C1 segment of cervical spinal cord (tissue), 14 donors: ENCODE data around the gene MED27.
"Not testable (repeated sequence)": the region's sequence is repeated elsewhere in the genome, so short reads cannot be mapped to it uniquely, and the experiment has no call there.

Experiments
- DNase-seq, 14 donors: peaks; one replicate each; lab custom pipeline; 2025; lab: John Stamatoyannopoulos, UW

The MED27 gene

DNA sequence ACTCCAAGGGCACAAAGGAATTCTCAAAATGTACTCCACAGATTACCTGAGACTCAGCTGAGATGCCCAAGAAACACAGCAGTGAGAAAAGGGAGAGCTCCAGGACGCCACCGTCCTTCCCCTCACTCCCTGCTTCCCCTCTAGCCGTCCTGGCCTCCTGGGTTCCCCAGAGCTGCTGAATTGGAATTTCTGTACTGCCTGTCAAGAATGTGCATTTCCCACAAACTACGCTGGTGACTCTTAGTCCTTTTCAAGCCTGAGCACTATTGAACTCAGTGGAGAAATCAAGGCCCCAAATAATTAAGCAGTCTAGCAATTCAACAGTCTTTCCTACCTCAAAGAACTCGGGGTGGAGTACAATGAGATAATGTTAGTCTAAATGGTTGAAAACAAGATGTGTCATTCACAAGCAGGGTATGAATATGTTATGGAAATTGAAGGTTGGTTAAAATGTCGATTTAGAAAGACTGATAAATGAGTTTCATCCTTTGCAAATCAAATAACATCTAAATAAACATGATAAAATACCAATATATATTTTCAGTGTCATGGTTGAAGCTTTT lies 153.2 kb downstream of the MED27 start:
- DNase-seq, result peak in 1 of 14 donors; percentile 42

DNA sequence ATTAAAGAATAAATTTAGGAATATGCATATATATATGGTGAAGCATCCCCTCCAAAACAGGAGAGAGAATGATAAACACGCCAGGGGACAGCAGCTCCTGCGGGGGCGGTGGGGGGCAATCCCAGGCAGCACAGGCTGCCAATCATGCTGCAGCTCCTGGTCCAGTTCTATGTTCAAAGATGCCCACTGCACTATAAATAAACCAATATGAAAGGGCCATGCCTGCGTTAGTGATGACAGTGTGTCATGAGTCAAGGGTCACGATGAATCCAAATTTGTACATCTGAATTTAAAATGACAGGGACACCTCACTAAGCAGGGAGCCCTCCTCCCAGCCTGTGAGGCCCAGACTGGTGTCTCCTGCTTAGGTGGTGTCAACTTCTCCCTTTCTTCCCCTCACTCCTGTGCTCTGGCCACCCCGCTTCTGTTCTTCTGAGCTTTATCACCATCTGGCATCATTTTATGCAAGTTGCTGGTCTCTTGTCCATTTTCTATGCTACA lies 153.9 kb downstream of the MED27 start:
- no peak for DNase-seq

DNA sequence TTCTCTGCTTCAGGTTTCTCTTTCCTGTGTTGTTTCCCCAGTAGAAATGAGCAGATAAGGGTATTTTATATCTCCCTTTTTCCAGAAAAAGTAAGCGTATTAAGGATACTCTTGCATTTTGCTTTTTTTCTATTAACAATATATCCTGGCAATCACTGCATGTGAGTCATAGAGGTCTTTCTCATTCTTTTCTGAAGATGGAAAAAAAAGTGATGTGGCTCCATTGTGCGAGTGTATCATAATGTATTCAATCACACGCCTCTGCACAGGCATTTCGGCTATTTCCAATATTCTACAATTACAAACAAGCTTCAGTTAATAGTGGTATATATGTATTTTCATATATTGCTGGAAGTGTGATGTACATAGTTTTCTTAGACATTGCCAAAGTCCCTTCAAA lies 155.9 kb downstream of the MED27 start:
- no peak for DNase-seq

DNA sequence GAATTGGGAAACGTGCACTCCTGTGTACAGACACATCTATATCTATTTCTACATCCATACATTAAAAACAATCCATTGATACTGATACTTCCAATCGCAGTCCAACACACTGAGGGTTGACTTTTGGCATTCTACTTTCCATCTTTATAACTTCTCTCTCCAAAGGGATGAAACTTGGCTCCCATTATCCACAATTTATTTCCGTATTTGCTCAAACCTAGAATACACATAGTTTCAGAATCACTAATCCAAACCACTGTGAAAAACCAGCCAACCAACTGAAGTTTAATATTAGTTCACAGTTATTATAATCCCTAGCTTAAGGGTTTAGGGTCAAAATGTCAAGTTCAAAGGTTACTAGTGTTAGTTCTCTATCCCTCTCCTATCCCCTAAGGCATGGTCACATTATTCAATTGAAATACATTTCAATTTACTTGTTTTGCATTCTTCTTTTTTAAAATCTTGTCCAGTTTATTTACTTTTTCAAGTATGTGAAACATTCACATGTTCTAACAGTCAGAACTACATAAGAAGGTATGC lies 156.5 kb downstream of the MED27 start:
- DNase-seq, result no peak

DNA sequence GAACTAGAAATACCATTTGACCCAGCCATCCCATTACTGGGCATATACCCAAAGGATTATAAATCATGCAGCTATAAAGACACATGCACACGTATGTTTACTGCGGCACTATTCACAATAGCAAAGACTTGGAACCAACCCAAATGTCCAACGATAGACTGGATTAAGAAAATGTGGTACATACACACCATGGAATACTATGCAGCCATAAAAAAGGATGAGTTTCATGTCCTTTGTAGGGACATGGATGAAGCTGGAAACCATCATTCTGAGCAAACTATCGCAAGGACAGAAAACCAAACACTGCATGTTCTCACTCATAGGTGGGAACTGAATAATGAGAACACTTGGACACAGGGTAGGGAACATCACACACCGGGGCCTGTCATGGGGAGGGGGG lies 158.0 kb downstream of the MED27 start:
- not testable (repeated sequence) for DNase-seq

DNA sequence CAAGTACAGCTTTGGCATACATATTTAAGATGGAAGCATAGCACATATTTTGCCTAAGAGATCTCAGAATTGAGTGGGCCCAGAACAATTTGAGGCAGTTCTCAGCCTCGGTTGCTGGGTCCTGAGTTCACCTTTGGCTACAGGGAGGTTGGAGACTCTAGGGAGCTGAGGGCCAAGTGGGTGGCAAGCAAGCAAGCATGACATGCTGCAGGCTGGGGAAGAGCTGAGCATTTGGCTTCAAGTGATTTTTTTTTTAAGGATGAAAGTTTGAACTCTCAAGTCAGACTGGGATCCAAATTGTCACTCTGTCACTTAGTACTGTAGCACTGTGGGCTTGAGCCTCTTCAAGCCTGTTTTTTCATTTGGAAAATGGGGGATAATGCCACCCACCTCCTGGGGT lies 160.5 kb downstream of the MED27 start:
- no peak for DNase-seq

DNA sequence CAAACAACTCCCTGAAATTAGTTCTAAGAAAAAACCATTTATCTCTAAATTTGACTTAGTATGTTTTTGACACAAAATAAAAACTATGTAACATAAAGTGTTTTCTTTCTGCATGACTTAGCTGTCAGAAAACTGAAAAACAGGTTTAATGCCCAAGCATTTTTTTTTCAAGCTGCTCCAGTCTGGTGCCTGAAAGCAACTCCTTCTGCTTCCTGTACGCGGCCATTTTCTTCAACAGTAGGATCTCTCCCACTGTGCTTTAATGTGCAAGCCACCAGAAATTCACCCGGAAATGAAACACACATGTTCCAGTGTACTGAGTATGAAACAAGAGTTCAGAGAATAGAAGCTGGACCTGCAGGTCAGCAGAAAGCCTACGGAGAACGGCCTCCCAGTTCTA lies 161.2 kb downstream of the MED27 start:
- no peak for DNase-seq

DNA sequence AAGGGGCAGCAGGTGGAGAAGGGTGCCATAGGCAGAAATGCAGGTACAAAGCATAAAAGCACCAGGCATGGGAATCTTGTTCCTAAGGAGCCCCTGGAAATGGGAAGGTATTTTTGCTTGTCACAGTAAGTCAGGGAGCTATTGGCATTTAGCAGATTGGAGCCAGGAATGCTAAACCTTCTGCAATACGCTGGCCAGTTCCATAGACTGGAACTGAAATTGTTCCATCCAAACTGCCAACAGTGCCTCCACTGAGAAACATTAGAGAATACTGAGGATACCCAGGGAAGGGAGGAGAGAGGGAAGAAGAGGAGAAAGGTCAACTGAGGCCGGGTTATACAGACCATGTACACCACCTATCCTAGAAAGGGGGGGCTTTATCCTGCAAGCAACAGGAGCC lies 162.7 kb downstream of the MED27 start:
- DNase-seq, result no peak

DNA sequence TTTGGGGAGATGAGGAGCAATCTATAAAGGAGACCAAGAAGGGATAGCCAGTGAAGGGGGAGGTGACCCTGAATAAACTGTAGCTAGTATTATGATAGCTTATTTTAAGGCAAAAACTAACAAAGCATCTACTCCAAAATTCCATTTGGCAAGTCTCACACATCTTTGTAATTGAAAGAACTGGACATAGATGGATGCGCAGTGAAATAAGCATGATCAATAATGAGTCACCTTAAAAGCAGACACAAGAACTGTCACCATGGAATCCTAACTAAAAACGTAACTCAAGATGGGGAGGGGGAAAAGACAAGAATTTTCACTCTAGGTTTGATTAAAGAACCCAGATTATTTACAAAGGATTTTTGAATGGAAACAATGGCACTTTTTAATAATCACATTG lies 164.5 kb downstream of the MED27 start:
- DNase-seq, result no peak

DNA sequence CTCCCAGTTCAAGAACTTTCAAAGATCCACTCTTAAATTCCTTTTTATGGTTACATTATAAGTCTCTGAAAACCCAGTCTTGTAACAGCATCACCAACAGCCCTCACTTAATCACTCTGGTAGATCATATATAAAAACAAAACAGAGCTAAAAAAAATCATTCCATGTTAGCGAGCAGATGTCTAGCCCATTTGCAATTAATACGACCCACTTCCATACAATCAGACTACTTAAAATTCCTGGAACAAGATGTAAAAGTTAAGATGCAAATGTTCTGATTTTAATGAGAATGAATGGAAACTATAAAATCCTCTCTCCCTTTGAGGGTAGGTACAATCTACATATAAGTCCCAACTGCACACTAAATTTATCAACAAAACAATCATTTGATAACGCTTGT lies 167.0 kb downstream of the MED27 start:
- DNase-seq, result no peak

DNA sequence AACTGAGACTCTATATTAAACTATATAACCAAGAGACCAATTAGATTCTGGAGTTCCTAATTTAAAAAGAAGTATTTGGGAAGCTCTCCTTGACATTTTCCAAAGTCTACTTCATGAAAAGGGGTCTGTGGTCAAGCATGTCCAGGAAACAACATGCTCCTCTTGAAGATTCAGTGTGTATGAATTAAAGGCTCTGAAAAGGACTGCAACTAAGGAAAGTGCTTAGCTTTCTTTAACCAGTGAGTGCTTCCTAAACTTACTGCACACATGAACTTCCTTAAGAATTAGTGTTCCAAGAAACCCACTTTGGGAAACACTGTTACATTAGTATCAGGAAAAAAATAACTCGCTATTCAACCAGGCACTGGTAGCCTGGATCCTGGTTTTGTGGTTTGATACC lies 167.6 kb downstream of the MED27 start:
- no peak for DNase-seq

DNA sequence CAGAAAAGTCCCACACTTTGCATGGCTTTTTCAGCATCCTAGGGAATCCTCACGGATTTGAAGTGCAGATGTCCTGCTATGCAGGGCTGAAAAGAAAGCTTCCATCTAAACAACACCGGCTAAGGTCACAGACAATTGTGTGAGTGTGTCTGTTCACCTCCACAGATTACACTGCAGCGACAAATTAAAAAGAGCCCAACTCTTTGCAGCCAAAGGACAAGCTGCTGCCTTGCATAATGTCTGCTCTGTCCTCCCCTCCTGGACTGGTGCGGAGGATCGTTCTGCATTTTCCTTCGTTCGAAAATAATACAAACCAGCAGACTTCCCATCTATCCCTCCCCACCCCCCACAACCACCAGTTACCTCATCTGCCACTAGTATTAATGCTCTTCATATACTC lies 169.1 kb downstream of the MED27 start:
- DNase-seq, result no peak

DNA sequence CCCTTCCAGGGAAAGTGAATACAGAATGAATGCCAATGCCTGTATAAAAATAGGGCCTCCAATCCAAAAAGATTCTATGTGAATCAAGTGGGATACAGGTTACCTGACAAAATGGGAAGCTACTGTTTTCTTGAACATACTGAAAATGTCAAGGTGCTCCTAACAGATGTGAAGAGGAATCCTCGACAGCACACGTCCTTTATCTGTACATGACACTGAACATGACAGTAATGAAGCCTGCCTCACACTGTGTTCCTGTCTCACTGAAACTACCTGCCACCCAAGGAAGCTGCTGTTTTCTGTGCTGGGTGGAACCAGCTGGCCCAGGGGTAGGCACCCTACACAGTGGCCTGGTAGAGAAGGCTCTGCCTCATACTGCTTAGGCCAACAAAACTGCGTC lies 174.5 kb downstream of the MED27 start:
- no peak for DNase-seq

DNA sequence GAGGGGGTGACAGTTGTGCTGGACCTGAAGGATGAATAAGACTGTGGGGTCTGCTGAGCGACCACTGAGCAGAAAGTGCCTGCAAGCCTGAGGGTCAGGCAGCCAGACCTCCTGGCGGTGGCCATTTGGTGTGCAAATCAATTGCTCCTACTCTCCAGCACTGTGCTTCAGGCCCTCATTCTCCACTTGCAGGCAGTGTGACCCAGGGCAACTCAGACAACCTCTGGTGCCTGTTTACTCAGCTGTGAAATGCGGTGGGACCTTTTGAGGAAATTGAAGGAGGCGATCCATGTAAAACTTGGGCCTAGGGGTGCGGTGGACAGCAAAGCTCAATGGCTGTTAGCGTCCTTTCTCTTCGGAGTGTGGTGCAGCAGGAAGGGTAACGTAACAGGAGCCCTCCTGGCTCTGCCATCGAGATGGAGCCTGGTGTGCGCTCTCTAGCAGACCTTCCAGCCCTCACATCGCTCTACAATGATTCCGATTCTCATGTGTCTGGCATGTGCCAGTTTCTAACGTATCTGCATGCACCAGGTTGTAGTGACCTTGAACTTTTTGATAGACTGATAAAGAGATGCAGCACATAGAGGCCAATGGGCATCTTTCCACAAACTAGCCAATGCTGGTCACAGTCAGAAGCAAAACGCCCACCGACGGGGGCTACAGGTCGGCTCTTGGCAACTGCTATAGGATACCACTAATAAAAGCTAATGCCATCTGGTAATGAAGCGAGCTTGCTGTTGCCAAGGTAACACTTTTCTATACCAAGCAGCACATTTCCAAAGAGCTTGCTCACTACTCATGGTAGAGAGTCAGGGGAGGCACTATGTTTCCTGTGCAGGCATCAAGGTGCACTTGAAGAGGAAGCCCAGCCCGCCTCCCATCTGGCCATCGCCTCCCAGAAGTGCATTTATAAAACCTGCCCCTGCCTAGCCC lies 180.1 kb downstream of the MED27 start:
- DNase-seq, result no peak

DNA sequence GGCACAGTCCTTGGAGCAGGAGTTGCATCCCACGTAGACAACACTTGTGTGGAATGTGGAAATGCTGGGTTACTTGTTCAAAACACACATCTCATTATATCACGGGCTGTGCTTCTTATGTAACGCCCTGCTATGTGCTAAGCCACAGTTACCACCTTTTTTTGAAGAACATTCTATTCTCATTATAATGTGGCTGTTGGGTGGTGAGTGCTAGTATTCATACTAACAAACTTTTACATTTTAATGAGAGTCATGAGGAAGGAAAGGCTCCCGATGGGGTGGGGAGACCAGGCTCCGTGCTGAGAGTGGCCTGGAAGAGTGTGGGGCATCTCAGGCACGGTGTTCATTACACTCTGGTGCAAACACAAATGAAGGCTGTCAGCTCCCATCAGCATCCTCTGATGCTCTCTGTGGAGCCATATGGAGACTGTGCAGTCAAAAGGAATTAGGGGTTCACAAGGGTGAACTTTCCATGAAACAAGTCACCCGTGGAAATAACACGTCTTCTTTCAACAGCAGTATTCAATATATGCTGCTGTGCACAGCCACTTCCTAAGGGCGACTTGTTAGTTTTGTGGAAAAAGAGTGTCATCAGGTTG lies 186.7 kb downstream of the MED27 start:
- no peak for DNase-seq

DNA sequence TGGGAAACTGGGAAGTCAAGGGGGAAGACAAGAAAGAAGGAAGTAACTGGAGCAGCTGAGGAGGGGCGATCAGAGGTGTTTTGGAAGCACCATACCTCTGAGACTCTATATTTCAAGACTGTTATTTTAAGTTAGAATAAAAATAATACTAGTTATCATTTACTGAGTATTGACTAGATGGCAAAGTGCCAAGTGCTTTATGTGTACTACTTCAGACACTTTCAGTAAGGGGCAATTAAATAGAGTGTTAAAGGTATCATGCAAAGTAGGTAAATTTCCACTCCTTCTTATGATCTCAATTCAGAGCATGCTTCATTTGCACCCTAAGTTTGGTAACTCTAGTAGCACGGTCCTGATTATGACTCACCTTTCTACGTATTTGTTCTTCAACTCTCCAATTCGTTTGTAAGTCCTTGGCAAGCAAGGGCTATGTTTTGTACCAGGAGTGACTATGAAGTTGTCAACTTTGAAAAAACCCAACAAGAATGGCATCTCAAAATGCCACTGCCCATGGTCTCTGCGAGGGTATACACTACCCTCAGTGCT lies 187.4 kb downstream of the MED27 start:
- DNase-seq, result no peak

DNA sequence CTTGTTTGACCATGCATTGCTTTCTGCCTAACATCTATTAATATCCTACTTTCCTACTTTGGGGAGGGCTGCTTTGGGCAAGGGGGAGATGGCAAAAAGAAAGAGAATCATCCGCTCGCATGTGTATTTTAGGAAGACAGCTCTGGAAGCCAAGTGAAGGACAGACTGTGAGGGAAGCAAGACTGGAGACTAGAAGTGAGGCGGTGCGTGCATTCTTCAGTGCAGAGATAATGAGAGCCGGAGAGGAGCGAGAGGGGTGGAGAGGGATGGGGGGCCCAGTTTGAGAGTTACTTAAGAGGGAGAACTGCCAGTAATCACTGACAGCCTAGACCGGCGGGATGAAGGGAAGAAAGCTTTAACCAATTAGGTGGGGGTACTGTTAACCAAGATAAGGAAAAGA lies 188.1 kb downstream of the MED27 start:
- DNase-seq, result no peak

DNA sequence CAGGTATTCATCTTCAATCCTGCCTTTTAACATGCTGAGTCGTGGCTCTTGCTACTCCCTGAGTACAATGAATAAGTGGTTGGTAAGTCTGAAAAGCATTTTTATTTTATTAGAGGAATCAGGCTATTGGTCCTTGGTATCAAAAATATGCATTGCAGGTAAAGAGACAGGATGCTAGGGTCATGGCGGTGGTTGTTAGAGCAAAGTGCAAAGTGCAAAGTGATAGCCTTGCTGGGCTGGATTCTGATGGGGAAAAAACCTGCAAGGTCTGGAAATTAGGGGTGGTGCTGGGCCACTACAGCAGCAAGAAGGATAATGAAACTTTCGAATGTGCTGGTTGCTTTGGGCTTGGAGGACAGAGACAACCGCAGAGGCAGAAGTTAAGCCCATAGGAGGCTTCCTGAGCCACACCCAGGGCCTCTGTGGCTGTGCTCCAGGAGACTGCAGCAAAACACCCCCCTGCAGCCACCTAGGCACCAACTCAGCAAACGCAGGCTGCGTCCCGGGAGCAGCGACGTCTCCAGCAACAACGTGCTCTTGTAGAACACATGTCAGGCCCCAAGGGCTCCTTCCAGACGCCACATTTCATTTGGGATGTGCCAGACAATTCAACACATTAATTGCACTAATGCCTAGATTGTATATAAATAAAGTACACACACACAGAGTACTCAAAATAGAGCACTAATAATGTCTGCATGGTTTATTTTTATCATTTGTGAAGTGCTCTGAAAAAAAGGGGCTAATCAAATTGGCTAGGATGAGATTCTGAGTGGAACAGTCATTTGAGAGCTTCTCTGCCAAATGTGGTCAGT lies 190.0 kb downstream of the MED27 start:
- DNase-seq, result no peak

DNA sequence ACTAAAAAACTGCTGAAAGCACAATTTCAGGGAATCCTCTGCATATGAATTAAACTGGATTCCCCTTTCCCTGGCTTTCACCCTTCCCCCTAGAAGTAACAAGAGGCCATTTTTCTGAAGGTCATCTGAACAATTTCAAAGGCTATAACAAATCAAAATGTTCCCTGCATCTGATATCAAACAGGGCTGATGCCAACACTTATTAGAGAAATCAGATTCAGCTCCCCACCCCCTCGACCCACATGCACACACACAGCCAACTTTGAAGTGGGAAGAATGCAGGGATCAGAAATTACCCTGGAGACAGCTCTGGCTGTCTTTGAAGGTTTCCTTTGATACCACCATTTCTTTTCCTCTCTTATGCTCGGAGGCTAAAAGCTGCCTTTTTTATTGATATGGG lies 190.7 kb downstream of the MED27 start:
- no peak for DNase-seq

DNA sequence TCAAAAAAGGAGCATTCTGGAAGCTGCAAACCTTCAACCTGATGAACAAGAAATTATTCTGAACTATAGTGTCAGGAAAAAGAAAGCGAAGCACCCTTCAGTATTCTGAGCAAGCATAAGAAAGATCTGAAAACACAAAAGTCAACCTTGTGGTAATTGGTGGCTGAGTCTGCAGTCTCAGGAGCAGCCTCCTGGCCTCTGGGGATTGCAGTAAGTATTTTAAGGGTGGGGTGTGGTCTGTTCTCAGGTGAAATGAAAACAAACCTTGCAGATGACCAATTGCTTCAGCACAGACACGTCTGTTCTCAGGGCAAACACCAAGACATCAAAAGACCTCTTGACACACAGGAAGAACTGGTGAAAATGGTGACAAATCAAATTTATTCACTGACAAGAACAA lies 192.0 kb downstream of the MED27 start:
- DNase-seq, result no peak

DNA sequence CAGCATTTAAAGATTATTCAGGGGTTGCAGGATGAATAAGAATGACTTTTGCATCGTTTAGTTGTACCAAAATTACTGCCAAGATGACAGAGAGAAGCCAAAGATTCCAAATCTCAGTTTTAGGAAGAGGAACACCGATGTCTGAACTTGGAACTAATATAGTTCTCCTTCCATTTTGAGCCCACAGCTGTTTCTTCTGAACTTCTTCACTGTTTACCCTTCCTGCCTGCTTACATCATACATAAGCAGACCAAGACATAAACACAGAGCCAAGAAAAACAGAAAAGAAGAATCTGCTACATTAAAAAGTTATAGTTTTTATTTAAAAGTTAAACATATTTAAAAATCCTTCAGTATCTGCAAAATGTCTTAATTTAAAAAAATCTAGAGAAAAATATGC lies 192.8 kb downstream of the MED27 start:
- DNase-seq, result no peak
